AG10803 (cell line): Measurements from ENCODE around the gene SKIL.

Experiments
- DNase-seq: peaks from one replicate; pipeline ENCODE4 v3.0.0; 2010; ENCODE audit warnings: low read depth
- H3K4me3 ChIP-seq: 2 replicates; pipeline ENCODE4 v1.5.1; 2011; ENCODE audit warnings: mild to moderate bottlenecking, low read length, control low read depth
- TF ChIP-seq, protein P1 (sequence below): conservative IDR thresholded peaks from 2 replicates; pipeline ENCODE4 v1.5.1; 2011; ENCODE audit warnings: mild to moderate bottlenecking, low read length, control low read depth, inconsistent platforms

SKIL gene

DNA sequence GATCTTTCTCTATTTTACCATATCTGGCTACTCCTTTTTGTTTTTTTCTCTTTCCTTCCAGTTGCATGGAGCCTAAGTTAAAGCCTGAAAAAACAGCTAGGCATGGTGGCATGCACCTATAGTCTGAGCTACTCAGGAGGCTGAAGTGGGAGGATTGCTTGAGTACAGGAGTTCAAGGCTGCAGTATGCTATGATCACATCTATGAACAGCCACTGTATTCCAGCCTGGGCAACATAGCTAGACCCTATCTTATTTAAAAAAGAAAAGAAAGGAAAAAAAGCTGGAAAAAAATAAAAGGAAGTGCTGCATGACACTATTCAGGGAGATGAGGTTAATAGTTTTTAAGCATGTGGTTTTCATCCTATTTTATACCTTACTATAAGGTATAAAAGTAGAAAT is 4.0 kb upstream of the SKIL start:
- H3K4me3 ChIP-seq = no peak overlapping the region
- TF ChIP-seq, protein P1, sequence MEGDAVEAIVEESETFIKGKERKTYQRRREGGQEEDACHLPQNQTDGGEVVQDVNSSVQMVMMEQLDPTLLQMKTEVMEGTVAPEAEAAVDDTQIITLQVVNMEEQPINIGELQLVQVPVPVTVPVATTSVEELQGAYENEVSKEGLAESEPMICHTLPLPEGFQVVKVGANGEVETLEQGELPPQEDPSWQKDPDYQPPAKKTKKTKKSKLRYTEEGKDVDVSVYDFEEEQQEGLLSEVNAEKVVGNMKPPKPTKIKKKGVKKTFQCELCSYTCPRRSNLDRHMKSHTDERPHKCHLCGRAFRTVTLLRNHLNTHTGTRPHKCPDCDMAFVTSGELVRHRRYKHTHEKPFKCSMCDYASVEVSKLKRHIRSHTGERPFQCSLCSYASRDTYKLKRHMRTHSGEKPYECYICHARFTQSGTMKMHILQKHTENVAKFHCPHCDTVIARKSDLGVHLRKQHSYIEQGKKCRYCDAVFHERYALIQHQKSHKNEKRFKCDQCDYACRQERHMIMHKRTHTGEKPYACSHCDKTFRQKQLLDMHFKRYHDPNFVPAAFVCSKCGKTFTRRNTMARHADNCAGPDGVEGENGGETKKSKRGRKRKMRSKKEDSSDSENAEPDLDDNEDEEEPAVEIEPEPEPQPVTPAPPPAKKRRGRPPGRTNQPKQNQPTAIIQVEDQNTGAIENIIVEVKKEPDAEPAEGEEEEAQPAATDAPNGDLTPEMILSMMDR = no peak
- no peak for DNase-seq

DNA sequence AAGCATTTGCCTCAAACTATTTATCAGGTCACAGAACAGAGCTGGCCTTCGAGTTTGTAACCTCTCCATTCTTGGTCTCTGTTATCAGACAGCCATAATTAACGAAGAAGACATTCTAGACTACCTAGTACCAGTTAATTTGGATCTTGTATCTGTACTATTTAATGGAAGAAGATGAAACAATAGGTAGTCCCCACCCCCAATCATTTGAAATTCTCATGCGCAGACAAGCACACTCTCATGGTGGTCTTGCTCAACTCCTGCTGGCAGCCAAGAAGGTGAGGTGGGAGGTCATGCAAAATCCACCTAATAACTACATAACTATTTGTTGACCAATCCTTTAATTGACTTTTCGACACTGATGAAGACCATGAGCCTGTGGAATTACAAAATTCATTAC is 2.8 kb upstream of the SKIL start:
- TF ChIP-seq, protein P1 = no peak
- H3K4me3 ChIP-seq = no peak overlapping the region
- no peak for DNase-seq

DNA sequence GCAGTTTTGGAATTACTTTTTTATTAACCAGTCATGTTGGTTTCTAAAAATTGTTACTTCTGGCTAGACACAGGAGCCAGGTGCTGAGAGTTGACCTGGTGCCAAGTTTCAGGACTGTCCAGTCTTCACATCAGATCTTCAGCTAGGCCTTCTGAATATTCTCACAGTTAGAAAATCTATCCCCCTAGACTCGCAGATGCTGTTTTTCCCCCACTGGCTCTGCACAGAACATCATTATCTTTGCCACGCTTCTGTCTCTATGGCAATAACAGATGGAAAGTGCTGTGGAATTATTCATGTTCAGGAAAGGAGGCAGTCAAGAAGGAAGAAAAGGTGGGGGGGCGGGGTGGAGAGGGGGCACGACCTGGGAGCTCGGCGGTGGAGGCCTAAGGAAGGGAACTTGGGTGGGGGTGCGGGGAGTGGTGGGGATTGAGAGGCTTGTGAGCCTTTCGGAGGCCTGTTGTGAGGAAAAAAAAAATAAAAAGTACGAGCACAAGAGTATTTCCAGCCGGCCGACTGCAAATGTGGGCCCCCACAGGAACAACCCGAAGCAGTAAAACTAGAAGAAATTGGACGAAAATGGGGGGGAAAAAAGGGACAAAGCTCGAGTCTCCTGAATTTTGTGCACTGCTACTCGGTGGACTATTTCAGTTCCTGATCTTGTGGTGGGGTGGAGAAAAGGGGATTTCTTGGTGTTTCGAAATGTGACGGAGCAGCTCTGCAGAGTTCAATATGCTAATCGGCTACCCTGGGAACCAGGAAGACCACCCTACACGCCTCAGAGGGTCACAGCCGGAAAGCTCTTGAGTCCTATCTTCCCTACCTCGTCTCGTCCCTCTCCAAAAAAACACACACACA is 1.5 kb upstream of the SKIL start:
- TF ChIP-seq, protein P1 = no peak
- H3K4me3 ChIP-seq = peak overlapping the region; percentile 64
- DNase-seq = peak; percentile 52

DNA sequence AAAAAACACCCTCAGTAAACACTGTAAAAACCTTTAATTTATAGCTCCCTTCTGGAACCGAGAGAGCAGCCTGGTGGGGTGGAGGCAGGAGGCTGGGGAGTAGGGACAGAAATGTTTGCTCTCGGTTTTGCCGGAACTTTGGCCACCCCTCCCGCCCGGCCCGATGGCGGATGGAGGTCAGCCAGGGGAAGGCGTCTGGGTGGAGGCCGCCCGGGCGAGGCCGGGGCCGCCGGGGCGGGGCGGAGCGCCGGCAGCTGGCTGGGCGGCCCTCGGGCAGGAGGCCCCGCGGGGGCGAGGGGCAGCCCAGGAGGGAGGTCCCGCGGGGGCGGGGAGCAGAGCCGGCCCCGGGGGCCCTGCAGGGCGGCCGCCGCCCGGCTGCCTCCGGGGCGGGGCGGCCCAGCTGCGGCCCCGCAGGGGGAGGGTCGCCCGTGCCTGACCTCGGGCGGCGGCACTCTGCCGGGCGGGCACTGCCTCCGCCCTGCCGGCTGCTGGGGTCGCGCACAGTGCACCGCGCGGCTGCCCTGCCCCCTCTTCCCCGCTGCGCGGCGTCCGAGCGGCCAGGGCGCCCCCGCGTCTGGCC is 829 bp upstream of the SKIL start:
- peak; percentile 86 for DNase-seq
- H3K4me3 ChIP-seq = peak overlapping the region; percentile 64
- TF ChIP-seq, protein P1 = no peak

DNA sequence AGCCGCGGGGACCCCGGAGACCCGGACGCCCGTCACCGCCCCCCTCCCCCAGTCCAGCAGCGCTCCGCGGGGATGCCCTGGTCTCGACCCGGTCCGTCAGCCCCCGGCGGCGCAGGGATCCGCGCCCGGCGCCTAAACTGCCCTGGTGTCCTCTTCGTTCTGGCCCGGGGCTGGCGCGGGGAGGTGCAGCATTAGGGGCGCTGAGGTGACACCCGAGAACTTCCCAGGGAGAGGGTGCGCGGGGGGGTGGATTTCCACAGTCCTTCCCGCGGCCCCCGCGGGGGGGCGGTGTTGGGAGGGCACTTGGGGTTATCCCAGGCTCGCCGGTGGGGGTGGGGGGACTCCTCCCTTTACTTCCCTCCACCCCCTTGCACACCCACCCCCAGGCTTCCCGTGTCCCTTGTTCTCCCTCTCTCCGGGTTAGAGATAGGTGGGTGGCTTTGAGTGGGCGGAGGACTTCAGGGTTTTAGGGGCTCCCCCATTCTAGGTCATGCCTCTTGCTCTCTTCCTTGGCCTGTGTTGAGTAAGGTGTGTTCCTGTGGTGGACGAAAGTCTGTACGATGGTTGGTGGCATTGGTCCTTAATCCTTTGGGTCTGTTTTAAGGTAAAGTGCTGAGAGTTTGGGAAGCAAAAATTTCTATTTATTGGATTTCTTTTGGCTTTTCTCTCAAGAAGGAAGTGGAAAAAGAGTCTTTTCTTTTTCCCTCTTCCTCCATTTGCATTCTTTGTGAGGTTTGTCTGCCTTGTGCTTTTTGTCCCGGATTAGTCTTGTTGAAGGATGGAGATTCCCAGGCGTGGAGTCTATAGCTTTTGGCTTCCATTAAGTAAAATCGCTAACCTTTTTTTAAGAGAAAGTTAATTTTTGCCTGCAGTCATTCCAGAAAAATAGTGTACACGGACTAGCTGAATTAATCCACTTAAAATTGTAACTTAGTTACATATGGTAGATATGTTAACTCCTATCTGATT is 811 bp downstream of the SKIL start:
- DNase-seq = peak; percentile 69
- TF ChIP-seq, protein P1 = peak; percentile 51
- peak overlapping the region; percentile 87 for H3K4me3 ChIP-seq

DNA sequence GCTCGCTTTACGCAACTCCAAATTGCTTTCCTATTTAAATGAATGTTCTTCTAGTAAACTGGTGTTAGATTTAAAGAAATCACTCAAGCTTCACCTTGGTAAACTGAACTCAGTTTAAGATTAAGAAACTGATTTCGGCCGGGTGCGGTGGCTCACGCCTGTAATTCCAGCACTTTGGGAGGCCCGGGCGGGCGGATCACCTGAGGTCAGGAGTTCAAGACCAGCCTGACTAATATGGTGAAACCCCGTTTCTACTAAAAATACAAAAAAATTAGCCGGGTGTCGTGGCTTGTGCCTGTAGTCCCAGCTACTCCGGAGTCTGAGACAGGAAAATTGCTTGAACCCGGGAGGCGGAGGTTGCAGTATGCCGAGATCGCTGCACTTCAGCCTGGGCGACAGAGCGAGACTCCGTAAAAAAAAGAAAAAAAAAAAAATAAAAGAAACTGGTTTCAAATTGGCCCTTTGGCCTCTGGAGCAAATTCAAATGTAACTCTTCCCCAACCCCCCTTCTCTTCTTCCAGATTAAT is 1.7 kb downstream of the SKIL start:
- TF ChIP-seq, protein P1 = no peak
- DNase-seq = no peak
- H3K4me3 ChIP-seq = peak overlapping the region; percentile 87
